ENCODE measurements around the gene ANGPTL2. TPM values are rescaled to one million over a fixed set of nuclear protein-coding genes. Genes with fewer than 3 reads are reported as not detected.

ANGPTL2 gene
- total and polyA plus RNA-seq, 3 experiments from 2014 or later: not detected

DNA sequence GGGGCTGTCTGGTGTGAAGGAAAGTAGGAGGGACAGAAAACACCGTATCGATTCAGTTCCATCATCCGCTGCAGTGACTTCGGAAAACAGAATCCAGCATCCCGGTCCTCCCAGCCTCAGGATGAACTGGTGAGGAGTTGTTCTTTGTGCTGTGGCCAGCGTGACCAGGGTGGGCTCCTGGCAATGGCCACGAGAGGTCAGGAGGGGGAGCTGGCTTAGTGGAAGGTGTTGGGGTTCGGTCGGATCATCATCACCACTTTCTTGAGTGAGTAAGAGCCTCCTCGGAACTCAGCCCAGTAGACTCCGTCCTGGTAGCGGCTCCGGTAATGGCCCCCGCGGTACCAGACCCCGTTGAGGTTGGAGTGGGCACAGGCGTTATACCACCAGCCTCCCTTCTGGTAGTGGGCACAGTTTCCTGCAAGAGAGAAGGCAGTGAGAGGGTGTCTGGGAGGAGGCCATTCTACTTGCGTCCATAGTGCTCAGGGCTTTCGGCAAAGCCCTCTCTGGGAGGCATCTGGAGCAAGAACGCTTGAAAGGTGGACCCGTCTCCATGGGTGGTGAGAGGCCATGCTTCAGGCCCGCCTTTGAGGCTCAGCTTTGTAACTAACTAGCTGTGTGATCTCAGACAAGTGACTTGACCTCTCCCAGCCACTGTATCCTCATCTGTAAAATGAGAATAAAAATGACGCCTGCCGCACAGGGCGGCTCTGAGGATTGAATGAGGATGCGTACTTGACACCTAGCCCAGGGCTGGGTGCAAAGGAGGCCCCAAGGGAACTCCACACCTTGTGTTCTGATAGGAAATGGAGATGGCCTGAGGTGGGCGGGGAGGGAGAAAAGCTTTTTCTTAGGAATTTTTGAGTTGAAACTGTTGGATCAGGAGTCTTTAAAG, 33.5 kb downstream of the ANGPTL2 start:
- H3K4me1 Mint-ChIP-seq: peaks cover 0 to 16% (median 2%) of the 10 kb centered on the region in 3 donors
- H3K27me3 ChIP-seq (ENCODE audit: insufficient read depth, low read length, poor library complexity, severe bottlenecking): no peaks in the 10 kb centered on the region
- H3K4me3 Mint-ChIP-seq: no peak overlapping the region
- POLR2A ChIA-PET: no interaction called here
- CTCF ChIA-PET: interaction anchor here (1.0 kb wide), 1 partner anchor 84 kb away, joined by 4 read pairs; no protein-coding TSS in a partner anchor
- no peak for DNase-seq
- no peak overlapping the region for H3K27ac ChIP-seq (ENCODE audit: low read depth, low read length)
- peaks cover 0 to 7% (median 0%) of the 10 kb centered on the region in 3 donors for H3K36me3 Mint-ChIP-seq
- no peaks in the 10 kb centered on the region for H3K9me3 ChIP-seq (ENCODE audit: low read length)
- H3K4me1 ChIP-seq (ENCODE audit: insufficient read depth, low read length): peaks cover 6% of the 10 kb centered on the region
- peak overlapping the region in 2 of 8 donors; percentile 34 to 68 for H3K27ac Mint-ChIP-seq
- H3K4me3 ChIP-seq (ENCODE audit: low read length): no peak overlapping the region
- H3K27me3 Mint-ChIP-seq: no peaks in the 10 kb centered on the region
- no peaks in the 10 kb centered on the region for H3K36me3 ChIP-seq (ENCODE audit: insufficient read depth, low read length)
- H3K9me3 Mint-ChIP-seq: no peaks in the 10 kb centered on the region

DNA sequence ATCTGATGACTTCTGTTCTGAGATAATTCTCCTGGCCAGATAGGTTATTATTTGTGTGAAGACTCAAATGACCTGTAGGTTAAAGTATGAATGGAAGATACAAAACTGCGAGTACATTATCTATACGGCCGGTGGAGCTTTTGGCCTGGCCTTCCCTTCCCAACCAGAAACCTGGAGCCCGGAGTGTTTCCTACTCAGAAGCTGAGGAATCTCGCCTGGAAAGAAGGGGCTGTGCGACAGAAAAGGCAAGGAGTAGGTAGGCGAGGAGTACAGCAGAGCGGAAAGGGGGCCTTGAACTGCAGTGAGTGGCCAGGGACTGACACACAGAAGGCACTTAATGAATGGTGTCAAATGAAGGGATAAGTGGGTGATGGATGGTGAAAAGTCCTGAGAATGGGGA, 34.6 kb downstream of the ANGPTL2 start:
- ChIA-PET POLR2A (no interaction called here), CTCF (no interaction called here)
- Mint-ChIP-seq H3K4me1 (peaks cover 0 to 16% (median 2%) of the 10 kb centered on the region in 3 donors), H3K27ac (no peak overlapping the region), H3K27me3 (no peaks in the 10 kb centered on the region), H3K9me3 (no peaks in the 10 kb centered on the region), H3K36me3 (peaks cover 0 to 7% (median 0%) of the 10 kb centered on the region in 3 donors), H3K4me3 (no peak overlapping the region)
- no peaks in the 10 kb centered on the region for H3K27me3 ChIP-seq (ENCODE audit: insufficient read depth, low read length, poor library complexity, severe bottlenecking)
- no peaks in the 10 kb centered on the region for H3K9me3 ChIP-seq (ENCODE audit: low read length)
- H3K36me3 ChIP-seq (ENCODE audit: insufficient read depth, low read length): no peaks in the 10 kb centered on the region
- no peak overlapping the region for H3K27ac ChIP-seq (ENCODE audit: low read depth, low read length)
- peaks cover 6% of the 10 kb centered on the region for H3K4me1 ChIP-seq (ENCODE audit: insufficient read depth, low read length)
- no peak overlapping the region for H3K4me3 ChIP-seq (ENCODE audit: low read length)
- no peak for DNase-seq

DNA sequence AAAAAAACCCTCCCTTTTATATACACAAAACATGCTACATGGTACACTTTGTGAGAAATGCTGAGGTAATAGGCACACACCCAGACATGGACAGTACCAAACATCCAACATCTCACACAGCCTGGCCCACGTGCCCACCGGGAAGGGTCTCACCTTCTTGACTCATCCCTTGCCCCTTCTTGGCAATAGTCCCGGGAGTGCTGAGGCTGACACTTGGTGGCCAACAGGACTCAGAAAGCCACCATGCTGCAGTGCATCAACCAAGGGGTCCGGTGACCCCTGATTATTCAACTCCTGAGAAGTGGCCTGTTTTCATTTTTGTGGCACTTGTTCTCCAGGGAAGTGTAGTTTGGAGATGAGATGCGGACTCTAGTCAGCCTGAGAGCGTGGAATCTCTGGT, 35.0 kb downstream of the ANGPTL2 start:
- ChIA-PET CTCF (no interaction called here), POLR2A (no interaction called here)
- no peaks in the 10 kb centered on the region for H3K36me3 ChIP-seq (ENCODE audit: insufficient read depth, low read length)
- H3K4me1 ChIP-seq (ENCODE audit: insufficient read depth, low read length): peaks cover 6% of the 10 kb centered on the region
- no peak for DNase-seq
- Mint-ChIP-seq H3K4me1 (peaks cover 0 to 14% (median 0%) of the 10 kb centered on the region in 3 donors), H3K27me3 (no peaks in the 10 kb centered on the region), H3K4me3 (no peak overlapping the region), H3K27ac (no peak overlapping the region), H3K36me3 (peaks cover 0 to 7% (median 0%) of the 10 kb centered on the region in 3 donors), H3K9me3 (no peaks in the 10 kb centered on the region)
- no peaks in the 10 kb centered on the region for H3K27me3 ChIP-seq (ENCODE audit: insufficient read depth, low read length, poor library complexity, severe bottlenecking)
- no peaks in the 10 kb centered on the region for H3K9me3 ChIP-seq (ENCODE audit: low read length)
- no peak overlapping the region for H3K4me3 ChIP-seq (ENCODE audit: low read length)
- H3K27ac ChIP-seq (ENCODE audit: low read depth, low read length): no peak overlapping the region

DNA sequence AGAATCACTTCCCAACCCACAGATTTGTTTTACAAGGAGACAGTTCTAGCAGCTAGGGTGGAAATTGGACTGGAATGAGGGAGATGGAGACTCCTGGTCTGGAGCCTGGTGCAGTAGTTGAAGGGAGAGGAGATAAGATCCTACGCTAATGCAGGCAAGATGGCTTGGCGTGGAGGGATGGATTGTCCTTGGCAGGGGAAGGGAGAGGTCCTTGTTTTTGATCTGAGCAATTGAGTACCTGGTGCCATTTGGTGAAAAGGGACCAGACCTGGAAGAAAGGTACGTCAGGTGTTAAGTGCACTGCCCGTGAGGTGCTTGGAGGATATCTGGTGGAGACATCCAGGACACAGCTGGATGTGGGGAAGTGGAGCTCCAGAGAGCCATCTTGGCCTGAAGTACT, 35.7 kb downstream of the ANGPTL2 start:
- ChIA-PET CTCF (no interaction called here), POLR2A (no interaction called here)
- H3K36me3 Mint-ChIP-seq: peaks cover 0 to 7% (median 0%) of the 10 kb centered on the region in 3 donors
- Histone ChIP-seq H3K27me3 (ENCODE audit: insufficient read depth, low read length, poor library complexity, severe bottlenecking) (no peaks in the 10 kb centered on the region), H3K9me3 (ENCODE audit: low read length) (no peaks in the 10 kb centered on the region), H3K36me3 (ENCODE audit: insufficient read depth, low read length) (no peaks in the 10 kb centered on the region), H3K4me3 (ENCODE audit: low read length) (no peak overlapping the region), H3K4me1 (ENCODE audit: insufficient read depth, low read length) (peaks cover 6% of the 10 kb centered on the region), H3K27ac (ENCODE audit: low read depth, low read length) (no peak overlapping the region)
- no peaks in the 10 kb centered on the region for H3K27me3 Mint-ChIP-seq
- no peak overlapping the region for H3K4me3 Mint-ChIP-seq
- peaks cover 0 to 9% (median 0%) of the 10 kb centered on the region in 3 donors for H3K4me1 Mint-ChIP-seq
- H3K9me3 Mint-ChIP-seq: no peaks in the 10 kb centered on the region
- no peak for DNase-seq
- peak overlapping the region in 3 of 8 donors; percentile 18 to 63 (median 47) for H3K27ac Mint-ChIP-seq

DNA sequence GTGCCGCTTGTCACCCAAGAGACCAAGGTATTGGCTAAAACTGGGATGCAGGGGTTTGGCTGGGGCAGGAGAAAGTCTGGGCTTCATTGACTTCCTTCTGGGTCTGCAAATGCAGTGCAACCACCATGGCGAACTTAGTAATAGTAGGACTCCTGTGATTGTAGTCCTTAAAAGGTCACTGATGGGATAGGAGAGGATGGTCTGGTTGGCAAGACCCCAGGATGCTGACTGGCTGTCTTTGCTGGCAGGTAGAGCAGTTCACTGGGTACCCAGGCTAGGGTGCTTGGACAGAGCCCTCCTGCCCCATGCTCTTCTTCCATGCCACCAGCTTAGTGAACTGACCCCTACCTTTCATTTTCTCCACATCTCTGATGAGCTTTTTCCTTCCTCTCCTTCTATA, 37.2 kb downstream of the ANGPTL2 start:
- Mint-ChIP-seq H3K36me3 (peaks cover 0 to 5% (median 0%) of the 10 kb centered on the region in 3 donors), H3K27me3 (no peaks in the 10 kb centered on the region), H3K9me3 (no peaks in the 10 kb centered on the region), H3K27ac (peak overlapping the region in 1 of 8 donors; percentile 58), H3K4me3 (no peak overlapping the region), H3K4me1 (peaks cover 0 to 9% (median 0%) of the 10 kb centered on the region in 3 donors)
- no peak overlapping the region for H3K4me3 ChIP-seq (ENCODE audit: low read length)
- H3K27ac ChIP-seq (ENCODE audit: low read depth, low read length): no peak overlapping the region
- ChIA-PET CTCF (no interaction called here), POLR2A (interaction anchor here (0.6 kb wide), 1 partner anchor 49 kb away, joined by 4 read pairs; no protein-coding TSS in a partner anchor)
- H3K4me1 ChIP-seq (ENCODE audit: insufficient read depth, low read length): peaks cover 6% of the 10 kb centered on the region
- H3K9me3 ChIP-seq (ENCODE audit: low read length): no peaks in the 10 kb centered on the region
- H3K36me3 ChIP-seq (ENCODE audit: insufficient read depth, low read length): no peaks in the 10 kb centered on the region
- DNase-seq: no peak
- no peaks in the 10 kb centered on the region for H3K27me3 ChIP-seq (ENCODE audit: insufficient read depth, low read length, poor library complexity, severe bottlenecking)

DNA sequence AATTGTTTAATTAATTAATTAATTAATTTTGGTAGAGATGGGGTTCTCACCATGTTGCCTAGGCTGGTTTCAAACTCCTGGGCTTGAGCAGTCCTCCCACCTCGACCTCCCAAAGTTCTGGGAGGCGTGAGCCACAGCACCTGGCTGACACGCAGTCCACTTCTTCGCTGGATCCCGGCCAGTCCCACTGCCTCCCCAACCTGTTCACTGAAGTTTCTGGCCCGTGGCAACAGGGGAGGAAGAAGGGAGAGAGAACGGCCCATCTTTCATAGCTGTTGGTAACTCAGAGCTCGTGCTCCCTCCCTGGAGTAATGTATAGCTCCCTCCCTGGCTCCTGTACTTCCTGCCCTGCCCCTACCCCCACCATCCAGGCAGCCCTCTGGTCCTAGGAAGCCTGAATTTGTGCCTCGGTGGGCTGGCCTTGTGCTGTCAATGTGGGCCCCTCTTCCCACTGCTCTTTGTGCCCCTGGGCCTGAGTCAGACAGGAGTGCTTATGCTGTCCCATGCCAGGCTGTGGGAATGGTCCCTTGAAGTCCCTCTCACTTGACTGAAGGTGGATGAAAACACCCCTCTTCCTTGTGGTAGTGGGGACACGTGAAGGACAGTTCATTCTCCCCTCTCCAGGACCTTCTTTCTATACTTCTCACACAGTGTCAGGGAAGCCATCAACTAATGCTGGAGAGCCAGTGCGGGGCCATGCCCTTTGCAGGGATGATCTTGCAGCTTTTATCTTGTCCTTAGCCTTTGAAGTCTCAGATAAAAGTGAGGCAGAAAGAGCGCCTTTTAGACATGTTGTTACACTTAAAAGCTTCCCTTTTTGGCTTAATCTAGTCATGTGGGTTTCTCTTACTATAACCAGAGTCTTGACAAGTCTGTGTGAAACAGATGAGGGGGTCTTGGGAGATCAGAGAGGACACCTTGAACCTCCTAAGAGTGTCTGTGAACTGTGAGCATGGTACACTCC, 38.1 kb downstream of the ANGPTL2 start:
- Mint-ChIP-seq H3K27me3 (no peaks in the 10 kb centered on the region), H3K4me3 (peak overlapping the region in 1 of 7 donors; percentile 61), H3K36me3 (peaks cover 3 to 9% (median 5%) of the 10 kb centered on the region in 3 donors), H3K9me3 (no peaks in the 10 kb centered on the region), H3K27ac (peak overlapping the region in 1 of 8 donors; percentile 42), H3K4me1 (peaks cover 0 to 9% (median 0%) of the 10 kb centered on the region in 3 donors)
- Histone ChIP-seq H3K9me3 (ENCODE audit: low read length) (no peaks in the 10 kb centered on the region), H3K4me1 (ENCODE audit: insufficient read depth, low read length) (peaks cover 6% of the 10 kb centered on the region), H3K27ac (ENCODE audit: low read depth, low read length) (no peak overlapping the region), H3K4me3 (ENCODE audit: low read length) (no peak overlapping the region), H3K27me3 (ENCODE audit: insufficient read depth, low read length, poor library complexity, severe bottlenecking) (no peaks in the 10 kb centered on the region), H3K36me3 (ENCODE audit: insufficient read depth, low read length) (no peaks in the 10 kb centered on the region)
- ChIA-PET POLR2A (no interaction called here), CTCF (no interaction called here)
- peak in 1 of 5 donors; percentile 21 for DNase-seq

DNA sequence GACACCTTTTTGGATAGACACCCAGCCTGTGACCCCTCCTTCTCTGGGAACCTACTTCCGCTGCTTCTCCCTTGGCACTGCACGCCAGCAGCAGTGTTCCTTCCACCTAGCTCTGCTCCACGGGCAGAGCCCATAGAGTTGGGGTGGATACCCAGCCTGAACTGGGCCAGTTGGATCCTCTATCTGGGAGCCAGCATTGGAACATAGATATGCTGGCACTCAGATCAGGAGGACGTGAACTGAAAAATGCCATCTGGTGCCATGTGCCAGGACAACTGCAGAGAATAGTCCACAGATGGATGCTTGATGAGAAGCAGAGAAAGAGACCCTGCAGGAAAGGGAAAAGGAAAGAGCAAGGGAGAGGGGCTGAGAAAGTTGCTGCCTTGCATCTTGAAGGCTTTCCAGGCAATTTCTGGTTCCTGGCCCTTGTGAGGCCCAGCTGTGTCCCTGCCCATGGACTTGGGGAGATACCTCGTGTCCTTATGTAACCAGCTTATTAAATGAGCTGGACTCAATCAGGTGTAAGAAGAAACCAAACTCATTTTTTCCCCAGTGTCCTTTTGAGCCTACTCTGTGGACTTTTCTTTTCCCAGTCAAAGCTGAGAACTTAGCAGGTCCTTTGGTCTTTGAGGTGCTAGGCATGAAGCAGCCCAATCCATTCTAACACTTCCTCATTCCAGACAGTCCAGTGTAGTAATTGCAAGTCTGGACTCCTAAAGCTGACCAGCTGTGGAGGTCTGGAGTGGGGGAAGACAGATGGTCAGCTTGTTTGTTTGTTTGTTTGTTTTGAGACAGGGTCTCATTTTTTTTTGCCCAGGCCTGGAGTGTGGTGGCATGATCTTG, 39.1 kb downstream of the ANGPTL2 start:
- no peaks in the 10 kb centered on the region for H3K9me3 ChIP-seq (ENCODE audit: low read length)
- no peaks in the 10 kb centered on the region for H3K27me3 ChIP-seq (ENCODE audit: insufficient read depth, low read length, poor library complexity, severe bottlenecking)
- H3K4me1 ChIP-seq (ENCODE audit: insufficient read depth, low read length): peaks cover 6% of the 10 kb centered on the region
- no peak overlapping the region for H3K4me3 ChIP-seq (ENCODE audit: low read length)
- peaks cover 5 to 12% (median 6%) of the 10 kb centered on the region in 3 donors for H3K36me3 Mint-ChIP-seq
- H3K36me3 ChIP-seq (ENCODE audit: insufficient read depth, low read length): no peaks in the 10 kb centered on the region
- H3K4me3 Mint-ChIP-seq: no peak overlapping the region
- no peak overlapping the region for H3K27ac Mint-ChIP-seq
- peaks cover 0 to 9% (median 0%) of the 10 kb centered on the region in 3 donors for H3K4me1 Mint-ChIP-seq
- DNase-seq: no peak
- no peaks in the 10 kb centered on the region for H3K9me3 Mint-ChIP-seq
- H3K27me3 Mint-ChIP-seq: no peaks in the 10 kb centered on the region
- CTCF ChIA-PET: no interaction called here
- POLR2A ChIA-PET: no interaction called here
- no peak overlapping the region for H3K27ac ChIP-seq (ENCODE audit: low read depth, low read length)
